HFFc6 (cell line): ENCODE results near the gene LRFN5. TPM values are rescaled to one million over a fixed set of nuclear protein-coding genes. Genes with fewer than 3 reads are reported as not detected.

ENCODE experiments used
- DNase-seq: peaks from one replicate; pipeline ENCODE4 v3.0.0-alpha.2; 2018
- H3K27ac Mint-ChIP-seq: 2 replicates; pipeline ENCODE4 v1.8.0; 2020; ENCODE audit warnings: mild to moderate bottlenecking, mixed read lengths
- H3K27me3 Mint-ChIP-seq: 2 replicates; pipeline ENCODE4 v1.8.0; 2021; ENCODE audit warnings: mild to moderate bottlenecking, moderate library complexity, mixed read lengths; ENCODE audit not compliant: insufficient read depth
- H3K36me3 Mint-ChIP-seq: 2 replicates; pipeline ENCODE4 v1.8.0; 2021; ENCODE audit warnings: low read depth, mixed read lengths
- H3K4me1 Mint-ChIP-seq: 2 replicates; pipeline ENCODE4 v1.8.0; 2020; ENCODE audit warnings: low read depth, mixed read lengths
- H3K4me3 Mint-ChIP-seq: 2 replicates; pipeline ENCODE4 v1.8.0; 2020; ENCODE audit warnings: mild to moderate bottlenecking, moderate library complexity, mixed read lengths
- H3K9me3 Mint-ChIP-seq: 2 replicates; pipeline ENCODE4 v1.8.0; 2020; ENCODE audit warnings: mild to moderate bottlenecking, mixed read lengths
- CTCF ChIP-seq: fragments of 200-600 bp; sonication (generic); IDR thresholded peaks from 2 replicates; pipeline ENCODE4 v1.5.0; 2021; ENCODE audit warnings: antibody characterized with exemption, mild to moderate bottlenecking
- total RNA-seq, 6 experiments: library from RNA; stranded (reverse); fragmentation: NEBNext Ultra II Directional; extraction: Animal tissue kit (Norgen Biotek cat#: 25700); gene quantifications; 2 replicates in 1 of 6; 3 replicates in 5 of 6; pipeline ENCODE4 v1.2.3, GENCODE V29; 2021

The LRFN5 gene
- total RNA-seq, 6 experiments from 2014 or later = not detected

GRCh38 chr14:41642367-41642766, 35.7 kb downstream of the LRFN5 start:
- DNase-seq = no peak
- no peak for TF ChIP-seq CTCF
- H3K4me1 Mint-ChIP-seq = no peaks in the 10 kb centered on the region
- H3K27me3 Mint-ChIP-seq = no peaks in the 10 kb centered on the region
- H3K36me3 Mint-ChIP-seq = no peaks in the 10 kb centered on the region
- no peak overlapping the region for H3K4me3 Mint-ChIP-seq
- H3K27ac Mint-ChIP-seq = no peak overlapping the region
- peaks cover 31% of the 10 kb centered on the region for H3K9me3 Mint-ChIP-seq

- Mint-ChIP-seq H3K9me3 (peaks cover 29% of the 10 kb centered on the region), H3K4me3 (no peak overlapping the region), H3K27ac (no peak overlapping the region), H3K27me3 (no peaks in the 10 kb centered on the region), H3K4me1 (no peaks in the 10 kb centered on the region), H3K36me3 (no peaks in the 10 kb centered on the region)
- TF ChIP-seq CTCF = no peak
- no peak for DNase-seq
These were observed 36.1 kb downstream of the LRFN5 start for GRCh38 chr14:41642789-41643188.

- Mint-ChIP-seq H3K4me3 (no peak overlapping the region), H3K36me3 (no peaks in the 10 kb centered on the region), H3K4me1 (no peaks in the 10 kb centered on the region), H3K27ac (no peak overlapping the region), H3K9me3 (peaks cover 32% of the 10 kb centered on the region), H3K27me3 (no peaks in the 10 kb centered on the region)
- no peak for DNase-seq
- no peak for TF ChIP-seq CTCF
These were observed 37.9 kb downstream of the LRFN5 start for GRCh38 chr14:41644606-41645005.

- no peaks in the 10 kb centered on the region for H3K36me3 Mint-ChIP-seq
- peaks cover 40% of the 10 kb centered on the region for H3K9me3 Mint-ChIP-seq
- H3K27me3 Mint-ChIP-seq = no peaks in the 10 kb centered on the region
- no peak overlapping the region for H3K4me3 Mint-ChIP-seq
- TF ChIP-seq CTCF = no peak
- H3K4me1 Mint-ChIP-seq = no peaks in the 10 kb centered on the region
- H3K27ac Mint-ChIP-seq = no peak overlapping the region
- DNase-seq = no peak
These were observed 44.1 kb downstream of the LRFN5 start for GRCh38 chr14:41650802-41651201.

- Mint-ChIP-seq H3K4me1 (no peaks in the 10 kb centered on the region), H3K27me3 (no peaks in the 10 kb centered on the region), H3K36me3 (no peaks in the 10 kb centered on the region), H3K27ac (no peak overlapping the region), H3K9me3 (peaks cover 38% of the 10 kb centered on the region), H3K4me3 (no peak overlapping the region)
- no peak for TF ChIP-seq CTCF
- DNase-seq = no peak
These were observed 47.5 kb downstream of the LRFN5 start for GRCh38 chr14:41654196-41654595.

GRCh38 chr14:41662780-41663472, 56.2 kb downstream of the LRFN5 start:
- Mint-ChIP-seq H3K9me3 (peaks cover 27% of the 10 kb centered on the region), H3K27me3 (no peaks in the 10 kb centered on the region), H3K4me3 (no peak overlapping the region), H3K36me3 (no peaks in the 10 kb centered on the region), H3K27ac (no peak overlapping the region), H3K4me1 (no peaks in the 10 kb centered on the region)
- no peak for TF ChIP-seq CTCF
- DNase-seq = no peak
